Smooth muscle cell (in vitro differentiated cells): Measurements from ENCODE around the gene TMEM213. TPM values are rescaled to one million over a fixed set of nuclear protein-coding genes. Genes with fewer than 3 reads are reported as not detected.

Source experiments
- DNase-seq: peaks from one replicate; lab custom pipeline; 2025; ENCODE audit not compliant: unreplicated experiment; lab: John Stamatoyannopoulos, UW
- H2AFZ ChIP-seq: fragments of 200-600 bp; sonication (generic); 2 replicates; pipeline ENCODE4 v1.6.0; 2016; ENCODE audit warnings: antibody characterized with exemption, low read depth, mild to moderate bottlenecking
- H3F3A ChIP-seq: fragments of 200-600 bp; sonication (generic); 2 replicates; pipeline ENCODE4 v1.6.0; 2017; ENCODE audit warnings: antibody characterized with exemption, low read depth
- H3K27ac ChIP-seq: fragments of 200-600 bp; sonication (generic); 2 replicates; pipeline ENCODE4 v1.5.1; 2016; ENCODE audit warnings: low read depth, mild to moderate bottlenecking
- H3K27me3 ChIP-seq: fragments of 200-600 bp; sonication (generic); 2 replicates; pipeline ENCODE4 v1.6.1; 2016; ENCODE audit warnings: low read depth, mild to moderate bottlenecking
- H3K36me3 ChIP-seq: fragments of 200-600 bp; sonication (generic); 2 replicates; pipeline ENCODE4 v1.5.1; 2016; ENCODE audit warnings: low read depth
- H3K4me1 ChIP-seq: fragments of 200-600 bp; sonication (generic); 2 replicates; pipeline ENCODE4 v1.5.1; 2016; ENCODE audit warnings: low read depth
- H3K4me2 ChIP-seq: fragments of 200-600 bp; sonication (generic); 2 replicates; pipeline ENCODE4 v1.6.0; 2016; ENCODE audit warnings: mild to moderate bottlenecking
- H3K4me3 ChIP-seq: fragments of 200-600 bp; sonication (generic); 2 replicates; pipeline ENCODE4 v1.5.1; 2016; ENCODE audit warnings: mild to moderate bottlenecking
- H3K79me2 ChIP-seq: fragments of 200-600 bp; sonication (generic); 2 replicates; pipeline ENCODE4 v1.6.0; 2016; ENCODE audit warnings: low read depth, mild to moderate bottlenecking
- H3K9ac ChIP-seq: fragments of 200-600 bp; sonication (generic); 2 replicates; pipeline ENCODE4 v1.6.0; 2016; ENCODE audit warnings: low read depth
- H3K9me3 ChIP-seq: fragments of 200-600 bp; sonication (generic); replicated peaks from 2 replicates; pipeline ENCODE4 v1.5.1; 2016; ENCODE audit warnings: low read depth
- H4K20me1 ChIP-seq: fragments of 200-600 bp; sonication (generic); 2 replicates; pipeline ENCODE4 v1.6.0; 2016; ENCODE audit warnings: low read depth
- WGBS: methylation state at CpG from one replicate; pipeline ENCODE4 v1.1.7; 2016; ENCODE audit warnings: low lambda C conversion rate; 5-methylcytosine and 5-hydroxymethylcytosine counted together
- polyA plus RNA-seq: library from polyadenylated mRNA; unstranded; fragments of >200 nt; fragmentation: Nextera tagmentation; extraction: Ambion mirVana; gene quantifications from 2 replicates; pipeline ENCODE4 v1.2.1, GENCODE V29; 2016
- total RNA-seq: library from RNA; depleted of rRNA; stranded (reverse); fragments of >200 nt; gene quantifications from 2 replicates; pipeline ENCODE4 v1.2.3, GENCODE V29; 2014
- TF ChIP-seq, protein P1 (sequence below): fragments of 200-600 bp; sonication (generic); IDR thresholded peaks from 2 replicates; pipeline ENCODE4 v1.5.1; 2017; ENCODE audit warnings: borderline replicate concordance, mild to moderate bottlenecking, antibody characterized with exemption; ENCODE audit not compliant: insufficient read depth, poor library complexity, severe bottlenecking

Gene TMEM213
- total and polyA plus RNA-seq, 2 experiments from 2014 or later = not detected

DNA sequence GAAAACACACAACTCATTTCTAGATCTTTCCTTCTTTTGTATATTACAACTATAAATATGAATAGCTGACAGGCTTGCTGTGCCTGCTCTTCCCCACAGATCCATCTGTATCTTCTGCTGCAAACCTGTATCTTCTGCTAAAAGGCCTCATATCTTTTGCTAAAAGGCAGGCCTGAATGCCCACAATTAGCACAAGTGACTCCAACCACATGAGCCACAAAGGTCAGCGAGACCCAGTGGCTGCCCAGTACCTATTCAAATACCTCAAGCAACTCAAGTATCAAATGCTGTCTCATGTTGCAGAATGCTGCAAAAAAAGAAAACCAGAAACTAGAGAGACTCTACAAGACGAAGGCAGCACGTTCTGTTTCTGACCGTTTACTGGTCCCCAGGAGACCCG is 54.7 kb downstream of the TMEM213 start:
- Histone ChIP-seq H3K27ac (no peak overlapping the region), H3F3A (no peaks in the 10 kb centered on the region), H3K9me3 (no peaks in the 10 kb centered on the region), H2AFZ (no peak overlapping the region), H3K4me2 (no peak overlapping the region), H3K4me3 (no peak overlapping the region), H3K36me3 (peaks cover 4% of the 10 kb centered on the region), H3K27me3 (no peaks in the 10 kb centered on the region), H4K20me1 (no peaks in the 10 kb centered on the region), H3K4me1 (no peaks in the 10 kb centered on the region), H3K9ac (no peak overlapping the region), H3K79me2 (no peaks in the 10 kb centered on the region)
- DNase-seq = no peak
- TF ChIP-seq, protein P1, sequence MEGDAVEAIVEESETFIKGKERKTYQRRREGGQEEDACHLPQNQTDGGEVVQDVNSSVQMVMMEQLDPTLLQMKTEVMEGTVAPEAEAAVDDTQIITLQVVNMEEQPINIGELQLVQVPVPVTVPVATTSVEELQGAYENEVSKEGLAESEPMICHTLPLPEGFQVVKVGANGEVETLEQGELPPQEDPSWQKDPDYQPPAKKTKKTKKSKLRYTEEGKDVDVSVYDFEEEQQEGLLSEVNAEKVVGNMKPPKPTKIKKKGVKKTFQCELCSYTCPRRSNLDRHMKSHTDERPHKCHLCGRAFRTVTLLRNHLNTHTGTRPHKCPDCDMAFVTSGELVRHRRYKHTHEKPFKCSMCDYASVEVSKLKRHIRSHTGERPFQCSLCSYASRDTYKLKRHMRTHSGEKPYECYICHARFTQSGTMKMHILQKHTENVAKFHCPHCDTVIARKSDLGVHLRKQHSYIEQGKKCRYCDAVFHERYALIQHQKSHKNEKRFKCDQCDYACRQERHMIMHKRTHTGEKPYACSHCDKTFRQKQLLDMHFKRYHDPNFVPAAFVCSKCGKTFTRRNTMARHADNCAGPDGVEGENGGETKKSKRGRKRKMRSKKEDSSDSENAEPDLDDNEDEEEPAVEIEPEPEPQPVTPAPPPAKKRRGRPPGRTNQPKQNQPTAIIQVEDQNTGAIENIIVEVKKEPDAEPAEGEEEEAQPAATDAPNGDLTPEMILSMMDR = no peak
- WGBS = 96% methylated on average over 5 of the region's 5 CpGs

DNA sequence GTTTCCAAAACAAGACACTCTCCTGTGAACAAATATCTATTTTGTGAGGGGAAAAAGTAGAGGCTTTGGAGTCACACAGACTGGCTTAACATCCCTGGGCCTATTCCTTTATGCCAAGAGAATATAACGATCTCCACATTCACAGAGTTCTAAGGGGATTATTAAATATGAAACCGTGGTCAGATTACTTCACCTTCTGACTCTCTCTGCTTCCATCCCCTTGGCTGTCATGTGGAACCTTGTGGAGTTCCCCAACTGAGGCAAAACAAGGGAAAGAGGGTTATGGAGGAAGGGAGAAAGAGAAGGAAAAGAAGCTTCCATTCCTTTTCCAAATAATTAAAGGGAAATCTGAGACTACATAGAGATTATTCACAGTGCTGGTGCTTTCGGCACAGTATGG is 55.7 kb downstream of the TMEM213 start:
- H3K79me2 ChIP-seq = no peaks in the 10 kb centered on the region
- H3K9ac ChIP-seq = no peak overlapping the region
- 88% methylated on average over 3 of the region's 3 CpGs for WGBS
- H3K4me1 ChIP-seq = no peaks in the 10 kb centered on the region
- no peak for DNase-seq
- no peak overlapping the region for H3K27ac ChIP-seq
- H2AFZ ChIP-seq = no peak overlapping the region
- no peaks in the 10 kb centered on the region for H3K9me3 ChIP-seq
- H3K36me3 ChIP-seq = peaks cover 4% of the 10 kb centered on the region
- TF ChIP-seq, protein P1 = no peak
- H3K4me3 ChIP-seq = no peak overlapping the region
- H3F3A ChIP-seq = no peaks in the 10 kb centered on the region
- no peaks in the 10 kb centered on the region for H4K20me1 ChIP-seq
- H3K4me2 ChIP-seq = no peak overlapping the region
- H3K27me3 ChIP-seq = no peaks in the 10 kb centered on the region

DNA sequence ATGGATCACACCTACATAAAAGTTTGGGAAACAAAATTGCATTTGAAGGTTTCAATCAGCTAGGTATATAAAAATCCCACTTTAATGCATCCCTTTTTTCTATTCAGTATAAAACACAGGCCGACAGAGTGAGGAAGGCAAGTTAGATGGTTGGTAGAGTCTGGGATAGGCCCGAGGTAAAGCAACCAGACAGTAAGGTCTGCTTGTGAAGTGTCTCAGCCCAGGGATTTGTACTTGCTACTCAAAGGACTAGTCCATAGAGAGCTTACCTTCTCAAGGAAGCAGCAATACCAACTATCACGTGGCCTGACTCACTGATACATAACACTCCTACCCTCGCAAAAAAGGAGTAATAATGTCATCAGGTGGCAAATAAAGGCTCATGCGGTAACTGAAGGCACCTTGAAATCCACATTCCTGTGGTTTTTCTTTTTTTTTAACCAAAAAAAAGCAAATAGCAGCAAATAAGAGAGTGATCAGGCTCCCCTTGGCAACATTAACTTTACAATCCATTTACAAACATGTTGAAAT is 56.4 kb downstream of the TMEM213 start:
- no peak overlapping the region for H3K4me3 ChIP-seq
- 72% methylated on average over 5 of the region's 5 CpGs for WGBS
- no peaks in the 10 kb centered on the region for H3F3A ChIP-seq
- no peak overlapping the region for H3K4me2 ChIP-seq
- H3K27me3 ChIP-seq = no peaks in the 10 kb centered on the region
- H3K27ac ChIP-seq = no peak overlapping the region
- no peaks in the 10 kb centered on the region for H3K9me3 ChIP-seq
- no peaks in the 10 kb centered on the region for H3K79me2 ChIP-seq
- TF ChIP-seq, protein P1 = no peak
- H2AFZ ChIP-seq = no peak overlapping the region
- no peak overlapping the region for H3K9ac ChIP-seq
- H4K20me1 ChIP-seq = no peaks in the 10 kb centered on the region
- no peaks in the 10 kb centered on the region for H3K4me1 ChIP-seq
- DNase-seq = no peak
- peaks cover 4% of the 10 kb centered on the region for H3K36me3 ChIP-seq

DNA sequence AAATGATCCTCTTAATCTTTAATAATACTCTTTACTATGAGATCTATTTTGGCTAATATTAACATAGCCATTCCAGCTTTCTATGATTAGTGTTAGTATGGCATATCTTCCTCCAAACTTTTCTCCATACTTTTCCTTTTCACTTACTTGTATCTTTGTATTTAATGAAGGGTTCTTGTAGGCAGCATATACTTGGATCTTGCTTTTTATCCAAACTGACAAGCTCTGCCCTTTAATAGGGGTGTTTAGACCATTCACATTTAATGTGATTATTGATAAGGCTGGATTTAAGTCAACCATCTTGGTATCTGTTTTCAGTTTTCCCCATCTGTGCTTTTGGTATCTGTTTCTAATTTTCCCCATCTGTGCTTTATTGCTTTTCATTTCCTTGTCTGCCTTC is 59.9 kb downstream of the TMEM213 start:
- TF ChIP-seq, protein P1 = no peak
- H3K9me3 ChIP-seq = no peaks in the 10 kb centered on the region
- no peak overlapping the region for H2AFZ ChIP-seq
- no peaks in the 10 kb centered on the region for H3K27me3 ChIP-seq
- no peak for DNase-seq
- no peaks in the 10 kb centered on the region for H4K20me1 ChIP-seq
- no peaks in the 10 kb centered on the region for H3K36me3 ChIP-seq
- H3K27ac ChIP-seq = no peak overlapping the region
- H3K4me1 ChIP-seq = no peaks in the 10 kb centered on the region
- no peaks in the 10 kb centered on the region for H3F3A ChIP-seq
- no peak overlapping the region for H3K4me3 ChIP-seq
- H3K9ac ChIP-seq = no peak overlapping the region
- H3K4me2 ChIP-seq = no peak overlapping the region
- no peaks in the 10 kb centered on the region for H3K79me2 ChIP-seq
